Mucosa of rectum (tissue), 2 donors: ENCODE data around the gene DDX50.
"Not testable (repeated sequence)": the region's sequence is repeated elsewhere in the genome, so short reads cannot be mapped to it uniquely, and the experiment has no call there.

Experiments
- H3K27ac ChIP-seq, 2 donors: one replicate each; pipeline ENCODE4 v1.7.0; 2013; ENCODE audit warnings: inconsistent platforms in 2 of 2, low read depth in 2 of 2, low read length in 2 of 2
- H3K27me3 ChIP-seq, 2 donors: one replicate each; pipeline ENCODE4 v1.7.0; 2013; ENCODE audit warnings: low read length in 2 of 2; ENCODE audit not compliant: control insufficient read depth in 2 of 2, insufficient read depth in 2 of 2
- H3K36me3 ChIP-seq, 2 donors: one replicate each; pipeline ENCODE4 v1.7.0; 2013; ENCODE audit warnings: low read length in 2 of 2; ENCODE audit not compliant: control insufficient read depth in 2 of 2, insufficient read depth in 2 of 2
- H3K4me1 ChIP-seq, 2 donors: one replicate each; pipeline ENCODE4 v1.7.0; 2013; ENCODE audit warnings: low read length in 2 of 2, mild to moderate bottlenecking in 1 of 2; ENCODE audit not compliant: control insufficient read depth in 2 of 2, insufficient read depth in 2 of 2
- H3K4me3 ChIP-seq, 2 donors: one replicate each; pipeline ENCODE4 v1.7.0; 2013; ENCODE audit warnings: low read length in 2 of 2
- H3K9ac ChIP-seq, 2 donors: one replicate each; pipeline ENCODE4 v1.7.0; 2013; ENCODE audit warnings: low read length in 2 of 2, low read depth in 1 of 2, mild to moderate bottlenecking in 1 of 2
- H3K9me3 ChIP-seq, 2 donors: one replicate each; pipeline ENCODE4 v1.7.0; 2013; ENCODE audit warnings: low read length in 2 of 2; ENCODE audit not compliant: control insufficient read depth in 2 of 2
- donor health status: healthy.
- donor health status: Normal muscosa, but diverticular disease.

DDX50 gene

GRCh38 chr10:68973975-68974374 is 72.9 kb downstream of the DDX50 start:
- Histone ChIP-seq H3K36me3 (peaks cover 66 to 84% of the 10 kb centered on the region in 2 donors), H3K4me1 (no peaks in the 10 kb centered on the region), H3K27ac (no peak overlapping the region), H3K4me3 (no peak overlapping the region), H3K9me3 (no peaks in the 10 kb centered on the region), H3K27me3 (no peaks in the 10 kb centered on the region), H3K9ac (no peak overlapping the region)

GRCh38 chr10:68975936-68976473 is 74.9 kb downstream of the DDX50 start:
- H3K9ac ChIP-seq, H3K4me1 ChIP-seq, H3K27ac ChIP-seq, H3K27me3 ChIP-seq, H3K4me3 ChIP-seq, H3K9me3 ChIP-seq: not testable (repeated sequence)
- H3K36me3 ChIP-seq: peaks cover 67 to 80% of the 10 kb centered on the region in 2 donors

- H3K9ac ChIP-seq, H3K27me3 ChIP-seq, H3K27ac ChIP-seq, H3K4me1 ChIP-seq, H3K9me3 ChIP-seq, H3K4me3 ChIP-seq: not testable (repeated sequence)
- peaks cover 63 to 70% of the 10 kb centered on the region in 2 donors for H3K36me3 ChIP-seq
Observed at GRCh38 chr10:68979738-68980137, 78.6 kb downstream of the DDX50 start.

- no peaks in the 10 kb centered on the region for H3K27me3 ChIP-seq
- no peaks in the 10 kb centered on the region for H3K9me3 ChIP-seq
- H3K4me1 ChIP-seq: no peaks in the 10 kb centered on the region
- H3K4me3 ChIP-seq: no peak overlapping the region
- H3K27ac ChIP-seq: no peak overlapping the region
- H3K9ac ChIP-seq: no peak overlapping the region
- peaks cover 60 to 62% of the 10 kb centered on the region in 2 donors for H3K36me3 ChIP-seq
Observed at GRCh38 chr10:68981074-68981473, 80.0 kb downstream of the DDX50 start.

GRCh38 chr10:68982389-68982788 is 81.3 kb downstream of the DDX50 start:
- no peak overlapping the region for H3K9ac ChIP-seq
- H3K4me3 ChIP-seq: no peak overlapping the region
- H3K27me3 ChIP-seq: no peaks in the 10 kb centered on the region
- no peak overlapping the region for H3K27ac ChIP-seq
- peaks cover 50 to 58% of the 10 kb centered on the region in 2 donors for H3K36me3 ChIP-seq
- H3K4me1 ChIP-seq: no peaks in the 10 kb centered on the region
- H3K9me3 ChIP-seq: no peaks in the 10 kb centered on the region

GRCh38 chr10:68987611-68988010 is 86.5 kb downstream of the DDX50 start:
- no peak overlapping the region for H3K27ac ChIP-seq
- H3K4me3 ChIP-seq: peak overlapping the region in 1 of 2 donors; percentile 96
- H3K27me3 ChIP-seq: no peaks in the 10 kb centered on the region
- peaks cover 15 to 25% of the 10 kb centered on the region in 2 donors for H3K36me3 ChIP-seq
- no peak overlapping the region for H3K9ac ChIP-seq
- H3K4me1 ChIP-seq: peaks cover 6 to 13% of the 10 kb centered on the region in 2 donors
- no peaks in the 10 kb centered on the region for H3K9me3 ChIP-seq

- Histone ChIP-seq H3K36me3 (peaks cover 7 to 14% of the 10 kb centered on the region in 2 donors), H3K27ac (peak within 1 kb of the TSS; percentile 75 to 83), H3K9ac (peak within 1 kb of the TSS; percentile 77 to 87), H3K4me1 (peaks cover 6 to 13% of the 10 kb centered on the region in 2 donors), H3K27me3 (no peaks in the 10 kb centered on the region), H3K9me3 (no peaks in the 10 kb centered on the region), H3K4me3 (peak within 1 kb of the TSS; percentile 82 to 96)
Observed at GRCh38 chr10:68988530-68989316, 87.6 kb downstream of the DDX50 start, which contains the start of gene KIFBP. KIFBP (plus strand) TSS chr10:68988803; CDS start chr10:68988833, 30 bp downstream.

- H3K27ac ChIP-seq: peak overlapping the region; percentile 75 to 83
- H3K36me3 ChIP-seq: peaks cover 0 to 7% of the 10 kb centered on the region in 2 donors
- H3K9ac ChIP-seq: peak overlapping the region; percentile 77 to 87
- no peaks in the 10 kb centered on the region for H3K9me3 ChIP-seq
- H3K27me3 ChIP-seq: no peaks in the 10 kb centered on the region
- peaks cover 6 to 13% of the 10 kb centered on the region in 2 donors for H3K4me1 ChIP-seq
- peak overlapping the region; percentile 82 to 96 for H3K4me3 ChIP-seq
Observed at GRCh38 chr10:68989317-68989990, 88.3 kb downstream of the DDX50 start.

GRCh38 chr10:68992636-68993440 is 91.7 kb downstream of the DDX50 start:
- H3K27me3 ChIP-seq: no peaks in the 10 kb centered on the region
- H3K36me3 ChIP-seq: peaks cover 0 to 2% of the 10 kb centered on the region in 2 donors
- no peak overlapping the region for H3K9ac ChIP-seq
- H3K4me3 ChIP-seq: no peak overlapping the region
- H3K9me3 ChIP-seq: no peaks in the 10 kb centered on the region
- peaks cover 6 to 13% of the 10 kb centered on the region in 2 donors for H3K4me1 ChIP-seq
- no peak overlapping the region for H3K27ac ChIP-seq
